ENCODE results near the gene ADGRB2. TPM values are rescaled to one million over a fixed set of nuclear protein-coding genes. Genes with fewer than 3 reads are reported as not detected.

Gene ADGRB2
- total RNA-seq, 1 experiment from 2014 or later: 2.9 TPM

GRCh38 chr1:31802190-31803150 lies 38.3 kb upstream of the ADGRB2 start:
- CTCF ChIA-PET: no interaction called here
- H3K4me3 Mint-ChIP-seq (ENCODE audit: low read depth, unreplicated experiment): no peak overlapping the region
- H3K4me1 Mint-ChIP-seq (ENCODE audit: low read depth, unreplicated experiment): peaks cover 19% of the 10 kb centered on the region
- intact Hi-C loops (cut with micrococcal nuclease; ENCODE audit: unreplicated experiment): no loop called here
- peaks cover 8% of the 10 kb centered on the region for H3K27me3 Mint-ChIP-seq (ENCODE audit: unreplicated experiment)
- no peaks in the 10 kb centered on the region for H3K9me3 Mint-ChIP-seq (ENCODE audit: low read depth, unreplicated experiment)
- no peak overlapping the region for H3K27ac Mint-ChIP-seq (ENCODE audit: unreplicated experiment)
- TF ChIP-seq CTCF (IDR thresholded peaks at IDR 0.05; ENCODE audit: unreplicated experiment): no peak
- no TSS peak for BruUV-seq (replicated peaks)
- H3K36me3 Mint-ChIP-seq (ENCODE audit: insufficient read depth, unreplicated experiment): peaks cover 4% of the 10 kb centered on the region
- no peak for DNase-seq

- H3K9me3 Mint-ChIP-seq (ENCODE audit: low read depth, unreplicated experiment): no peaks in the 10 kb centered on the region
- peaks cover 29% of the 10 kb centered on the region for H3K4me1 Mint-ChIP-seq (ENCODE audit: low read depth, unreplicated experiment)
- peaks cover 8% of the 10 kb centered on the region for H3K27me3 Mint-ChIP-seq (ENCODE audit: unreplicated experiment)
- no peak overlapping the region for H3K27ac Mint-ChIP-seq (ENCODE audit: unreplicated experiment)
- intact Hi-C loops (cut with micrococcal nuclease; ENCODE audit: unreplicated experiment): no loop called here
- CTCF ChIA-PET: no interaction called here
- H3K36me3 Mint-ChIP-seq (ENCODE audit: insufficient read depth, unreplicated experiment): peaks cover 4% of the 10 kb centered on the region
- BruUV-seq (replicated peaks): no TSS peak
- no peak overlapping the region for H3K4me3 Mint-ChIP-seq (ENCODE audit: low read depth, unreplicated experiment)
- TF ChIP-seq CTCF (IDR thresholded peaks at IDR 0.05; ENCODE audit: unreplicated experiment): no peak
- DNase-seq: no peak
Measured at GRCh38 chr1:31801458-31801857, 37.3 kb upstream of the ADGRB2 start.

- peaks cover 8% of the 10 kb centered on the region for H3K27me3 Mint-ChIP-seq (ENCODE audit: unreplicated experiment)
- peaks cover 30% of the 10 kb centered on the region for H3K4me1 Mint-ChIP-seq (ENCODE audit: low read depth, unreplicated experiment)
- TF ChIP-seq CTCF (IDR thresholded peaks at IDR 0.05; ENCODE audit: unreplicated experiment): no peak
- intact Hi-C loops (cut with micrococcal nuclease; ENCODE audit: unreplicated experiment): no loop called here
- CTCF ChIA-PET: interaction anchor here (0.6 kb wide), 1 partner anchor 604 kb away, joined by 3 read pairs; no protein-coding TSS in a partner anchor
- BruUV-seq (replicated peaks): no TSS peak
- H3K36me3 Mint-ChIP-seq (ENCODE audit: insufficient read depth, unreplicated experiment): peaks cover 4% of the 10 kb centered on the region
- H3K27ac Mint-ChIP-seq (ENCODE audit: unreplicated experiment): no peak overlapping the region
- no peak overlapping the region for H3K4me3 Mint-ChIP-seq (ENCODE audit: low read depth, unreplicated experiment)
- DNase-seq: no peak
- H3K9me3 Mint-ChIP-seq (ENCODE audit: low read depth, unreplicated experiment): no peaks in the 10 kb centered on the region
Measured at GRCh38 chr1:31800674-31800967, 36.5 kb upstream of the ADGRB2 start.

GRCh38 chr1:31799895-31800673 lies 35.9 kb upstream of the ADGRB2 start:
- CTCF ChIA-PET: interaction anchor here (0.6 to 1.4 kb wide), 2 partner anchors 15 to 140 kb away, joined by 4 to 5 read pairs; partner anchors contain the start of gene SPOCD1
- Mint-ChIP-seq H3K9me3 (ENCODE audit: low read depth, unreplicated experiment) (no peaks in the 10 kb centered on the region), H3K4me3 (ENCODE audit: low read depth, unreplicated experiment) (no peak overlapping the region), H3K27me3 (ENCODE audit: unreplicated experiment) (peaks cover 8% of the 10 kb centered on the region), H3K36me3 (ENCODE audit: insufficient read depth, unreplicated experiment) (peaks cover 4% of the 10 kb centered on the region), H3K27ac (ENCODE audit: unreplicated experiment) (no peak overlapping the region), H3K4me1 (ENCODE audit: low read depth, unreplicated experiment) (peaks cover 30% of the 10 kb centered on the region)
- DNase-seq: no peak
- no peak for TF ChIP-seq CTCF (IDR thresholded peaks at IDR 0.05; ENCODE audit: unreplicated experiment)
- no TSS peak for BruUV-seq (replicated peaks)
- intact Hi-C loops (cut with micrococcal nuclease; ENCODE audit: unreplicated experiment): no loop called here
